IgD-negative memory B cell (primary cell): ENCODE measurements around the gene MIEN1. TPM values are rescaled to one million over a fixed set of nuclear protein-coding genes. Genes with fewer than 3 reads are reported as not detected.
"Not testable (repeated sequence)": the region's sequence is repeated elsewhere in the genome, so short reads cannot be mapped to it uniquely, and the experiment has no call there.

Experiments
- H3K27ac Mint-ChIP-seq, 3 donors: one replicate each; pipeline ENCODE4 v1.8.0; 2020 to 2022; ENCODE audit warnings: mild to moderate bottlenecking in 3 of 3, mixed read lengths in 3 of 3, moderate library complexity in 1 of 3
- H3K27me3 Mint-ChIP-seq: one replicate; pipeline ENCODE4 v1.8.0; 2021; ENCODE audit warnings: mixed read lengths
- H3K36me3 Mint-ChIP-seq: one replicate; pipeline ENCODE4 v1.8.0; 2020; ENCODE audit warnings: mild to moderate bottlenecking, mixed read lengths
- H3K4me1 Mint-ChIP-seq, 3 donors: one replicate each; pipeline ENCODE4 v1.8.0; 2020 to 2022; ENCODE audit warnings: mixed read lengths in 3 of 3, mild to moderate bottlenecking in 1 of 3
- H3K4me3 Mint-ChIP-seq, 4 donors: one replicate each; pipeline ENCODE4 v1.8.0; 2020 to 2022; ENCODE audit warnings: mild to moderate bottlenecking in 4 of 4, mixed read lengths in 4 of 4, moderate library complexity in 3 of 4
- H3K9me3 Mint-ChIP-seq, 3 donors: one replicate each; pipeline ENCODE4 v1.8.0; 2020 to 2021; ENCODE audit warnings: mixed read lengths in 3 of 3, mild to moderate bottlenecking in 1 of 3
- polyA plus RNA-seq: library from polyadenylated mRNA; unstranded; fragments of 300-500 nt; fragmentation: Illumina TruSeq; gene quantifications from one replicate; pipeline ENCODE4 v1.2.3, GENCODE V29; 2021

The MIEN1 gene
- polyA plus RNA-seq, 1 donor from 2014 or later: 113 TPM

DNA sequence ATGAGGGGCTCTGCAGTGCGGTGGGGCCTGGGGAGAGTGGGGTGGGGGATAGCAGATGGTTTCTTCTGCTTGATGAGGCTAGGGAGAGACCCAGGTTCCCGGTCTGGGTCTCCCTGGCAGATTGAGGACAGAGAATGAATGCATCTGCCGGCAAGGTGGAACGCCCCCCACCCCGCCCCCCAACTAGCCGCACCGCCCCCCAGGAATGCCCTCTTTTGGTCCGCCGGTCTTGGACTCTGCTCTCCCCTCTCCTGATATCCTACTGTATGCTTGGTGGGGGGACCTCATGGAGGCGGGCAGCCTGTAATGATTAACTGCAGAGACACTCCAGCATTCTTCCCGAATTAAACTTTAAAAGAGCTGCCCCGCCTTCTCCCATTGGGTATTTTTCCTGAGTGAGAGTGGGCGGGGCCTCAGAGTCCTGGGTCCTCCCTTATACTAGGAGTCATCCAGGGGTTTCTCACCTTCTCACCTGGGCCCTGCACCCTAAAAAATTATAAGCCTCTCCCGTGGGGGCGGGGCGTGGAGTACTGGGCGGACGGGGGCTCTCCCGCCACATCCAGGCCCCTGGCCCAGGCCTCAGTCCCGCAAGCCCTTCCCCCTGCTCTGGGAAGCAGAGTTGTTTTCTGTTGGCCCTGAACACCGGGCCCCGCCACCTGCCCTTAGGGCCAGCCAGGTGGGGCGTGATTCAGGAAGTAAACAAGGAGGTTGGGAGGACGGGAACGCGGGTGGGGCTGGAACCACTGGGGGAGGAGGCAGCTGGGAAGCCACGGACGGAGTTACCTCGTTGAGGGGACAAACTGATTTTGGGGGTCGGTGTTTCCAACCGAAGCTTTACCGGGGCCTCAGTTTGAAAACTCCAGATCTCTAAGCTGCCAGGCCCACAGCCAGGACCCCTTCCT, 8.9 kb upstream of the MIEN1 start:
- Mint-ChIP-seq H3K4me1 (peaks cover 5 to 16% (median 11%) of the 10 kb centered on the region in 3 donors), H3K27ac (no peak overlapping the region), H3K9me3 (no peaks in the 10 kb centered on the region), H3K4me3 (peak overlapping the region; percentile 16 to 90 (median 74)), H3K27me3 (peaks cover 16% of the 10 kb centered on the region), H3K36me3 (peaks cover 4% of the 10 kb centered on the region)

DNA sequence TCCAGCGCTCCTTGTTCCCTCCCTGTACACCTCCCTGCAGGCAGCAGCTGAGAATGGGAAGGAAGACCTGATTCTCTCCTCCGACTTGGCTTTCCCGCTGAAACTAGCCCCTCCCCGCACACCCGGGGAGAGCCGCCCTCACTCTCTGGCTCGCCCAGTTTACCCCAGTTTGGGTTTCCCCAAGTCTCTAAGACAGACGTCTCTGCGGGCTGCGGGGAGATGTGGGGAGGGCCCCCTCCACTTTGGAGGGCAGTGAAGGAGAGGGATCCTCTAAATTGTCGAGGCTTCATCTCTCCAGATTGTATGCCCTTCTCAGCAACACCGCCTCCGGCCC, 8.2 kb upstream of the MIEN1 start:
- Mint-ChIP-seq H3K9me3 (no peaks in the 10 kb centered on the region), H3K27me3 (peaks cover 16% of the 10 kb centered on the region), H3K4me1 (peaks cover 5 to 16% (median 11%) of the 10 kb centered on the region in 3 donors), H3K4me3 (peak overlapping the region; percentile 52 to 90 (median 74)), H3K27ac (no peak overlapping the region), H3K36me3 (peaks cover 4% of the 10 kb centered on the region)

DNA sequence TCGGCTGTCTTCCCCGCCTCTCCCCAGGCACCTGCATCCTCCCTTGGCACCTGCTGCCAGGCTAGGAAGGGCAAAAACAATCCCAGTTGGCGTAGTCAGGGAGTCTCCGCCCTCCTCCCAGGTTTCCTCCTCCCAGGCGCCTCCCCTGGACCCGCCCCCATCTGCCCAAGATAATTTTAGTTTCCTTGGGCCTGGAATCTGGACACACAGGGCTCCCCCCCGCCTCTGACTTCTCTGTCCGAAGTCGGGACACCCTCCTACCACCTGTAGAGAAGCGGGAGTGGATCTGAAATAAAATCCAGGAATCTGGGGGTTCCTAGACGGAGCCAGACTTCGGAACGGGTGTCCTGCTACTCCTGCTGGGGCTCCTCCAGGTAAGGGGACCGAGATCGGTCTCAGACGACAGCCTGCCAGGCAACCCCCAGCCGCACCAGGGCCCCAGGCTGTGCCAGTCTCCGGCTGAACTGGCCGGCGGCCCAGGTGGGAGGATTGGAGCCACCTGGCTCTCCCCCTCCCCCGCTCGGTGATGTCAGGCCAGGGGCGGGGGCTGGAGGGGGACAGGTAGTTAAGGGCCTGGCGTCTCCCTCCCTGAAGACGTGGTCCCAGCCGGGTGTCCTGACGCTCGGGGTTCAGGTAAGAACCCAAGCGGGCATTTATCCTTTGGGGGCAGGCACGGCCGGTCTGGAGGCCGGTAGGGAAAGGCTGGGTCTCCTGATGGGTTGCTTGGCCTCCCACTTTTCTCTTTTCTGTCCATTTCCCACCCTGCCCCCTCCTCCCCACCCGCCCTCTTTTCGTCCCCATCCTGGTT, 7.6 kb upstream of the MIEN1 start, which contains the start of gene GRB7:
GRB7 (plus strand) TSS at position 179 of the 808 bp plus-strand sequence. CDS start 4,364 bp downstream, outside the sequence.
- peaks cover 5 to 16% (median 11%) of the 10 kb centered on the region in 3 donors for H3K4me1 Mint-ChIP-seq
- H3K36me3 Mint-ChIP-seq: peaks cover 4% of the 10 kb centered on the region
- peak within 1 kb of the TSS; percentile 52 to 90 (median 74) for H3K4me3 Mint-ChIP-seq
- peaks cover 16% of the 10 kb centered on the region for H3K27me3 Mint-ChIP-seq
- H3K27ac Mint-ChIP-seq: no peak within 1 kb of the TSS
- no peaks in the 10 kb centered on the region for H3K9me3 Mint-ChIP-seq

DNA sequence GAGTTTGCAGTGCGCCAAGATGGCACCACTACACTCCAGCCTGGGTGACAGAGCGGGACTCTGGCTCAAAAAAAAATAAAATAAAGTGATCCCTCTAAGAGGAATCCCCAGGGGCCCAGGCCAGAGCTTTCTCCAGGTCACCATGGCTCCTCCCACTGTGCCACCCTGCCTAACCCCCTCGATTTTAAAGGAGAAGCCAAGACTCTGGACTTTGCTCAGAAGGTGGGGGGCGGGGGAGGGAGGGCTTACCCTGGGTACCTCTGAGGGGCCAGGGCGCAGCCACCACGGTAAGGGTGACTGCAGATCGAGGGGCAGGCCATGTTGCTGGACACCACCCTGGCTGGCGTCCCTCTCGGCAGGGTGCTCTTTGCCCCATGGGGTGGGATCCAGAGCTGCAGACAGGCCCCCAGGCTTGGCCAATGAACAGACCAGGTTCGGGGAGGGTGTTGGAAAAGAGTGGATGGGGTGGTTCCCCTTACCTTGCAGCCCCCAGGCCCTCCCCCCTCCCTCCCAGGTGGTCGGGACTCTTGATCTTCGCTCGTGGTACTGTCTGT, 7.0 kb upstream of the MIEN1 start:
- Mint-ChIP-seq H3K27ac (no peak overlapping the region), H3K36me3 (peaks cover 4% of the 10 kb centered on the region), H3K27me3 (peaks cover 16% of the 10 kb centered on the region), H3K4me3 (peak overlapping the region in 1 of 4 donors; percentile 47), H3K4me1 (peaks cover 5 to 16% (median 11%) of the 10 kb centered on the region in 3 donors), H3K9me3 (no peaks in the 10 kb centered on the region)

DNA sequence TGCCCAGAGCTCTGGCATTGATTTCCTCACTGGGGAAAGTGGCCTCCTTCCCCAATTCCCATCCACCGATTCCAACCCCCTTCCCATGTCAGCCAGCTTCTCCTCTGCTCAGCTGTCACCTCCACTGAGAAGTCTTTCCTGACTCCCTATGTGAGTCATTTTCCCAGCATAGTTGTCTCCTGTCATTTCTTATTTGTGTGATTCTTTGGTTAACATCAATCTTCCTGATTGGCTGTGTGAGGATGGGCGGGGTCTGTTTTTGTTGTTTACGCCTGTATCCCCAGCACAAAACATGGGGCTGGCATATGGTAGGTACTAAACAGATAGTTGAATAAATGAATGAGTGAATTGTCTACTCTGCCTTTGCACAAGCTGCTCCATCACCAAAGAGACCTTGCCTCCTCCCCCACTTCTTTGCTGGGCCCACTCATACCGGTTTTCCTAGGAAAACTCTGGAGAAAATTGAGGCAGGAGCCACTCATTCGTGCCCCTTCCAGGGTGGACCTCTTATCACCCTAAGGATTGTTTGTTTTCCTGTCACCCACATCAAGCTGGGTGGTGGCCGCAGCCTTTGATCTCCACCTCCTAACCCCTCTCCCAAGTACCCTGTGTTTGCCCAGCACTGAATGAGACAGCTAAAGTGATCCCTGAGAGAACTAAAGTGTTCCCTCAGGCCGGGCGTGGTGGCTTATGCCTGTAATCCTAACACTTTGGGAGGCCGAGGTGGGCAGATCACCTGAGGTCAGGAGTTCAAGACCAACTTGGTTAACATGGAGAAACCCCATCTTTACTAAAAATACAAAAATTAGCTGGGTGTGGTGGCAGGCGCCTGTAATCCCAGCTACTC, 6.2 kb upstream of the MIEN1 start:
- peak overlapping the region in 1 of 3 donors; percentile 84 for H3K27ac Mint-ChIP-seq
- H3K27me3 Mint-ChIP-seq: peaks cover 16% of the 10 kb centered on the region
- no peaks in the 10 kb centered on the region for H3K9me3 Mint-ChIP-seq
- peaks cover 4% of the 10 kb centered on the region for H3K36me3 Mint-ChIP-seq
- H3K4me3 Mint-ChIP-seq: peak overlapping the region in 2 of 4 donors; percentile 25 to 43
- peaks cover 5 to 16% (median 11%) of the 10 kb centered on the region in 3 donors for H3K4me1 Mint-ChIP-seq

DNA sequence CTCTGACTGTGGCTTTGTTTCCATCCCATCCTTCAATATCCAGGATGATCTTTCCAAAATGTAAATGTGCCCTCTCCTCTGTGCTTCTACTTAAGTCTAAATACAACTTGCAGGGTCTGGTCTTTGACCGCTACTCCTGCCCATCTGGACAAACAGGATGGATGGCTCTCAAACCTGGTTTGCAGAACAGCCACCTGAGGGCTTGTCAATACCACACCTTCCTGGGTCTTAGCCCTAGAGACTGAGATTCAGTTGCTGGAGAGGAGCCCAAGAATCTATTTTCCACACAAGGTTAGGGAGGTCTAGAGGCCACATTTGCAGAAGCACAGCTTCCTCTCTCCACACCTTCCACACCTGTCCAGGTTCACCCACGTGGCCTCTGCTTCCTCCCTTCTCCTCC, 5.5 kb upstream of the MIEN1 start:
- Mint-ChIP-seq H3K27me3 (peaks cover 16% of the 10 kb centered on the region), H3K4me1 (peaks cover 5 to 16% (median 9%) of the 10 kb centered on the region in 3 donors), H3K4me3 (peak overlapping the region in 2 of 4 donors; percentile 25 to 43), H3K27ac (peak overlapping the region in 2 of 3 donors; percentile 56 to 84), H3K9me3 (no peaks in the 10 kb centered on the region), H3K36me3 (peaks cover 4% of the 10 kb centered on the region)

DNA sequence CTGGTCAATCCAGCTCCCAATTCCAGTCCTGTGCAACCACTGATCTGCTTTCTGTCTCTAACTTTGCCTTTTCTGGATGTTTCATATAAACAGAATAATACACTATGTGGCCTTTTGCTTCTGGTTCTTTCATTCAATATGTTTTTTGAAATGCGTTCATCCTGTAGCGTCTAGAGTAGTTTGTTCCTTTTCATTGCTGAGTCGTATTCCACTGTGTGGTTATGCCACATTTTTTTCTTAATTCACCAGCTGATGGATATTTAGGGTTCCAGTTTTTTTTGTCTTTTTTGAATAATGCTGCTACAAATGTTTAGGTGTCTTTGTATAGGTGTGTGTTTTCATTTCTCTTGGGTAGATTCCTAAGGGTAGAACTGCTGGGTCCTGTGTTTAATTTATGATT, 2.3 kb upstream of the MIEN1 start:
- peak overlapping the region in 3 of 4 donors; percentile 1 to 68 (median 55) for H3K4me3 Mint-ChIP-seq
- H3K9me3 Mint-ChIP-seq: no peaks in the 10 kb centered on the region
- peak overlapping the region; percentile 10 to 24 (median 19) for H3K27ac Mint-ChIP-seq
- H3K36me3 Mint-ChIP-seq: peaks cover 5% of the 10 kb centered on the region
- H3K4me1 Mint-ChIP-seq: peaks cover 5 to 13% (median 12%) of the 10 kb centered on the region in 3 donors
- no peaks in the 10 kb centered on the region for H3K27me3 Mint-ChIP-seq

DNA sequence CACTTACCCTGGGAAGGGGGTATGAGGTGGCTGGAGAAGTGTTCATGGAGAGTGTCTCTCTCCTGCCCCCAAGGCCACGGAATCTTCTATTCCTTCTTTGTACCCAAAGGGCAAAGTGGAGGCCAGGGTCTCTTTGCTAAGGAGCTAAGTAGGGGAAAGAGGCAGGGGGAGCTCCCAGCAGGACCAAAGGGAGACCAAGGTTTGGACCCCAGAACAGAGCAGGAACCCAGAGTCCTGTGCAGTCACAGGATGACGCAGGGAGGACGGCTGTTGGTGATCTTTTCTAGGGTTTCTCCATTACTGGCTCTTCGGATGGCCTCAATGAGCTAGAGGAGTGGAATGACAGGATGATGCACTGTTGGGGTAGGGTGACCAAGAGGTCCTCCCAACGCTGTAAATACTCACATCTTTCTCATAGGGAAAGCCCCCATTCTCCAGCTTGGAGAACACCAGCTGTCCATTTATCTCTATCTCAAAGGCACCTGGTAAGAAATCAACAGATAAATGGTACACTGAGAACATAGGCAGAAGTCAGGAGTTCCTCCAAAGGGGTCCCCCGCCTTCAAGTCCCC, 966 bp downstream of the MIEN1 start:
- peaks cover 7 to 10% (median 8%) of the 10 kb centered on the region in 3 donors for H3K4me1 Mint-ChIP-seq
- H3K4me3 Mint-ChIP-seq: peak overlapping the region; percentile 85 to 95 (median 93)
- no peaks in the 10 kb centered on the region for H3K9me3 Mint-ChIP-seq
- H3K27me3 Mint-ChIP-seq: no peaks in the 10 kb centered on the region
- H3K36me3 Mint-ChIP-seq: peaks cover 10% of the 10 kb centered on the region
- peak overlapping the region; percentile 86 to 89 (median 88) for H3K27ac Mint-ChIP-seq

DNA sequence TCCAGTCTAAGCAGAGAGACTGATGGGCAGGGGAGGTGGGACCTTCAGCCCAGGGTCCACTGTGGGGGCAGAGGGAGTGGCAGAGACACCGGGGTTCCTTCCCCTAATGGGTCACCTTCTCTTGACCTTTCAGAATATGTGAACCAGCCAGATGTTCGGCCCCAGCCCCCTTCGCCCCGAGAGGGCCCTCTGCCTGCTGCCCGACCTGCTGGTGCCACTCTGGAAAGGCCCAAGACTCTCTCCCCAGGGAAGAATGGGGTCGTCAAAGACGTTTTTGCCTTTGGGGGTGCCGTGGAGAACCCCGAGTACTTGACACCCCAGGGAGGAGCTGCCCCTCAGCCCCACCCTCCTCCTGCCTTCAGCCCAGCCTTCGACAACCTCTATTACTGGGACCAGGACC, 2.8 kb downstream of the MIEN1 start:
- Mint-ChIP-seq H3K27ac (no peak overlapping the region), H3K27me3 (no peaks in the 10 kb centered on the region), H3K4me1 (peaks cover 7 to 10% (median 9%) of the 10 kb centered on the region in 3 donors), H3K4me3 (no peak overlapping the region), H3K9me3 (no peaks in the 10 kb centered on the region), H3K36me3 (peaks cover 12% of the 10 kb centered on the region)

DNA sequence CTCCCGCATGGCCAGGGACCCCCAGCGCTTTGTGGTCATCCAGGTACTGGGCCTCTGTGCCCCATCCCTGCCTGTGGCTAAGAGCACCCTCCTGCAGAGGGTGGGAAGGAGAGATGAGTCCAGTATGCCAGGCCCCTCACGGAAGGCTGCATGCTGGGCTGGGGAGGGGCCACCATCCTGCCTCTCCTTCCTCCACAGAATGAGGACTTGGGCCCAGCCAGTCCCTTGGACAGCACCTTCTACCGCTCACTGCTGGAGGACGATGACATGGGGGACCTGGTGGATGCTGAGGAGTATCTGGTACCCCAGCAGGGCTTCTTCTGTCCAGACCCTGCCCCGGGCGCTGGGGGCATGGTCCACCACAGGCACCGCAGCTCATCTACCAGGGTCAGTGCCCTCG, 3.7 kb downstream of the MIEN1 start:
- H3K27ac Mint-ChIP-seq: no peak overlapping the region
- H3K36me3 Mint-ChIP-seq: peaks cover 12% of the 10 kb centered on the region
- H3K27me3 Mint-ChIP-seq: no peaks in the 10 kb centered on the region
- H3K4me1 Mint-ChIP-seq: peaks cover 7 to 10% (median 9%) of the 10 kb centered on the region in 3 donors
- H3K9me3 Mint-ChIP-seq: no peaks in the 10 kb centered on the region
- H3K4me3 Mint-ChIP-seq: no peak overlapping the region

DNA sequence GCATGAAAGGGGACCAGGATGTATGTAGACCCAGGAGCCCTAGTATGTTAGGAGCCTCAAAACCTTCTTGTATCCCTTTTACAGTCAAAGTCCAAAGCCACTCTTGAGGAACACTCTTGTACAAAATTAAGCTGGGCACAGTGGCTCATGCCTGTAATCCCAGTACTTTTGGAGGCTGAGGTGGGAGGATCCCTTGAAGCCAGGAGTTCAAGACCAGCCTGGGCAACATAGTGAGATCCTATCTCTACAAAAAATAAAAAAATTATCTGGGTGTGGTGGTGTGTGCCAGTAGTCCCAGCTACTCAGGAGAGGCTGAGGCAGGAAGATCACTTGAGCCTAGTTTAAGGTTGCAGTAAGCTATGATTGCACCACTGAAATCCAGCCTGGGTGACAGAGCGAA, 4.4 kb downstream of the MIEN1 start:
- H3K9me3 Mint-ChIP-seq, H3K4me1 Mint-ChIP-seq, H3K27me3 Mint-ChIP-seq: not testable (repeated sequence)
- peak overlapping the region in 1 of 4 donors; percentile 43 for H3K4me3 Mint-ChIP-seq
- H3K27ac Mint-ChIP-seq: peak overlapping the region in 1 of 3 donors; percentile 45
- H3K36me3 Mint-ChIP-seq: peaks cover 12% of the 10 kb centered on the region

DNA sequence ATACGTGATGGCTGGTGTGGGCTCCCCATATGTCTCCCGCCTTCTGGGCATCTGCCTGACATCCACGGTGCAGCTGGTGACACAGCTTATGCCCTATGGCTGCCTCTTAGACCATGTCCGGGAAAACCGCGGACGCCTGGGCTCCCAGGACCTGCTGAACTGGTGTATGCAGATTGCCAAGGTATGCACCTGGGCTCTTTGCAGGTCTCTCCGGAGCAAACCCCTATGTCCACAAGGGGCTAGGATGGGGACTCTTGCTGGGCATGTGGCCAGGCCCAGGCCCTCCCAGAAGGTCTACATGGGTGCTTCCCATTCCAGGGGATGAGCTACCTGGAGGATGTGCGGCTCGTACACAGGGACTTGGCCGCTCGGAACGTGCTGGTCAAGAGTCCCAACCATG, 5.6 kb downstream of the MIEN1 start:
- Mint-ChIP-seq H3K36me3 (peaks cover 15% of the 10 kb centered on the region), H3K27ac (no peak overlapping the region), H3K9me3 (no peaks in the 10 kb centered on the region), H3K4me1 (peaks cover 5 to 9% (median 7%) of the 10 kb centered on the region in 3 donors), H3K4me3 (no peak overlapping the region), H3K27me3 (no peaks in the 10 kb centered on the region)

DNA sequence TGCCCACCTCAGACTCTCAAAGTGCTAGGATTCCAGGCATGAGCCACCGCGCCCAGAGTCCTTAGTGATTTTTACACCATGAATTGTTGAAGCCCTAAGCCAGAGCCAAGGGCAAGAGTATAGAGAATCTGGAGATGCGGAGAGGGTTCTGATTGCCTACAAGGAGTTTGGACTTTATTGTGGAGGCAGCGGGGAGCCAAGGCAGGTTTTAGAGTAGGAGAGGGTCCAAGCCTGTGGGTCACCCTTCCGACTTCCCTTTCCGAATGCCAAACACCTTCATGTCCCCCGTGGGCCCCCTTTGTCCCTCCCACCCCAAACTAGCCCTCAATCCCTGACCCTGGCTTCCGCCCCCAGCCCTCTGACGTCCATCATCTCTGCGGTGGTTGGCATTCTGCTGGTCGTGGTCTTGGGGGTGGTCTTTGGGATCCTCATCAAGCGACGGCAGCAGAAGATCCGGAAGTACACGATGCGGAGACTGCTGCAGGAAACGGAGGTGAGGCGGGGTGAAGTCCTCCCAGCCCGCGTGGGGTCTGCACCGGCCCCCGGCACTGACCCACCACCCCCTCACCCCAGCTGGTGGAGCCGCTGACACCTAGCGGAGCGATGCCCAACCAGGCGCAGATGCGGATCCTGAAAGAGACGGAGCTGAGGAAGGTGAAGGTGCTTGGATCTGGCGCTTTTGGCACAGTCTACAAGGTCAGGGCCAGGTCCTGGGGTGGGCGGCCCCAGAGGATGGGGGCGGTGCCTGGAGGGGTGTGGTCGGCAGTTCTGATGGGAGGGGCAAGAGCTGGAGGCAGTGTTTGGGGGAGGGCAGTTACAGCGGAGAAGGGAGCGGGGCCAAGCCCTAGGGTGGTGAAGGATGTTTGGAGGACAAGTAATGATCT, 7.1 kb downstream of the MIEN1 start:
- H3K4me3 Mint-ChIP-seq: peak overlapping the region in 1 of 4 donors; percentile 15

More for the DNA sequence above, 7.1 kb downstream of the MIEN1 start:
- Mint-ChIP-seq H3K27me3 (no peaks in the 10 kb centered on the region), H3K9me3 (no peaks in the 10 kb centered on the region), H3K4me1 (peaks cover 0 to 4% (median 3%) of the 10 kb centered on the region in 3 donors), H3K36me3 (peaks cover 12% of the 10 kb centered on the region), H3K27ac (peak overlapping the region in 1 of 3 donors; percentile 16)
